HCT116 (cell line): ENCODE results near the gene PROKR2. TPM values are rescaled to one million over a fixed set of nuclear protein-coding genes. Genes with fewer than 3 reads are reported as not detected.

Experiments
- CEBPB ChIP-seq: IDR thresholded peaks from 2 replicates; pipeline ENCODE4 v1.6.1; 2012; ENCODE audit warnings: low read depth
- CTCF ChIP-seq, 3 experiments: fragments of 200-600 bp in 1 of 3; sonication (generic) in 1 of 3; IDR thresholded peaks in 2 of 3; conservative IDR thresholded peaks in 1 of 3; 2 replicates each; pipeline ENCODE4 v1.5.1; 2012 to 2017; ENCODE audit warnings: low read depth in 2 of 3, low read length in 2 of 3, antibody characterized with exemption in 1 of 3, borderline replicate concordance in 1 of 3, control low read depth in 1 of 3, mild to moderate bottlenecking in 1 of 3, mixed read lengths in 1 of 3, mixed run types in 1 of 3, moderate library complexity in 1 of 3; ENCODE audit not compliant: insufficient read depth in 1 of 3
- ELF1 ChIP-seq: IDR thresholded peaks from 2 replicates; pipeline ENCODE4 v1.6.1; 2012; ENCODE audit warnings: low read depth, borderline replicate concordance
- EZH2 ChIP-seq: fragments of 200-600 bp; sonication (generic); IDR thresholded peaks from 2 replicates; pipeline ENCODE4 v1.6.1; 2017; ENCODE audit warnings: antibody characterized with exemption, mixed run types
- FOSL1 ChIP-seq: IDR thresholded peaks from 2 replicates; pipeline ENCODE4 v1.6.1; 2012; ENCODE audit warnings: low read depth
- MAX ChIP-seq: IDR thresholded peaks from 2 replicates; pipeline ENCODE4 v1.6.1; 2012
- POLR2AphosphoS5 ChIP-seq: IDR thresholded peaks from 2 replicates; pipeline ENCODE4 v1.6.1; 2011; ENCODE audit warnings: mild to moderate bottlenecking, low read depth, low read length, moderate library complexity
- SIN3A ChIP-seq: IDR thresholded peaks from 2 replicates; pipeline ENCODE4 v1.6.1; 2012; ENCODE audit warnings: low read depth
- YY1 ChIP-seq: IDR thresholded peaks from 2 replicates; pipeline ENCODE4 v1.6.1; 2011; ENCODE audit warnings: low read length, low read depth, moderate library complexity, mild to moderate bottlenecking; ENCODE audit not compliant: insufficient replicate concordance; ENCODE audit errors: extremely low read depth
- ZNF274 ChIP-seq: fragments of 200-500 bp; sonication (Bioruptor generic); IDR thresholded peaks from 2 replicates; pipeline ENCODE4 v1.6.1; 2014; ENCODE audit warnings: mild to moderate bottlenecking, low read depth, low read length, inconsistent platforms
- total RNA-seq: library from RNA; stranded (reverse); gene quantifications from one replicate; pipeline ENCODE4 v1.2.1, GENCODE V29; 2021; ENCODE audit not compliant: unreplicated experiment

Gene PROKR2
- total RNA-seq, 1 experiment from 2014 or later = not detected

- TF ChIP-seq CEBPB (no peak), ELF1 (no peak), EZH2 (no peak), CTCF (IDR thresholded peaks at IDR 0.05 in 2 of 3, conservative IDR thresholded peaks at IDR 0.05 in 1 of 3; ENCODE audit: borderline replicate concordance in 1 of 3, insufficient read depth in 1 of 3, low read depth in 2 of 3, low read length in 2 of 3) (no peak), POLR2AphosphoS5 (no peak), SIN3A (no peak), YY1 (no peak), MAX (no peak), ZNF274 (no peak), FOSL1 (no peak)
These were observed 49.7 kb downstream of the PROKR2 start (continued) for GRCh38 chr20:5267092-5267491.

Other genes starting within 250 kb of the PROKR2 start
- 75.5 TPM for gene TMEM230, start 203.9 kb downstream of the PROKR2 start, total RNA-seq
- 273 TPM for gene PCNA, start 197.0 kb downstream of the PROKR2 start, total RNA-seq
- gene CDS2, start 189.9 kb downstream of the PROKR2 start, total RNA-seq = 37.5 TPM